SJSA1 (cell line): Measurements from ENCODE around the gene ZFP92. TPM values are rescaled to one million over a fixed set of nuclear protein-coding genes. Genes with fewer than 3 reads are reported as not detected.

ENCODE experiments used
- DNase-seq, 2 experiments: peaks; one replicate each; pipeline ENCODE4 v3.0.0-alpha.2; 2015 to 2020; ENCODE audit warnings: low spot score in 2 of 2, low read depth in 1 of 2
- H3K27ac ChIP-seq: fragments of 250-450 bp; sonication (Bioruptor Pico); 2 replicates; pipeline ENCODE4 v1.5.1; 2020; ENCODE audit warnings: mild to moderate bottlenecking, moderate library complexity
- H3K27me3 ChIP-seq: fragments of 250-450 bp; sonication (Bioruptor Pico); replicated peaks from 2 replicates; pipeline ENCODE4 v1.5.1; 2020; ENCODE audit warnings: mild to moderate bottlenecking, moderate library complexity
- H3K36me3 ChIP-seq: fragments of 250-450 bp; sonication (Bioruptor Pico); 2 replicates; pipeline ENCODE4 v1.5.1; 2020; ENCODE audit warnings: mild to moderate bottlenecking
- H3K4me1 ChIP-seq: fragments of 250-450 bp; sonication (Bioruptor Pico); replicated peaks from 2 replicates; pipeline ENCODE4 v1.6.1; 2021; ENCODE audit warnings: mild to moderate bottlenecking
- H3K4me3 ChIP-seq: fragments of 250-450 bp; sonication (Bioruptor Pico); 2 replicates; pipeline ENCODE4 v1.5.1; 2020; ENCODE audit warnings: mild to moderate bottlenecking
- H3K9me3 ChIP-seq: fragments of 250-450 bp; sonication (Bioruptor Pico); replicated peaks from 2 replicates; pipeline ENCODE4 v1.5.1; 2020; ENCODE audit warnings: mild to moderate bottlenecking
- total RNA-seq: library from RNA; depleted of rRNA; stranded (reverse); fragments of >200 nt; shearing (Covaris generic); gene quantifications from 2 replicates; pipeline ENCODE4 v1.2.3, GENCODE V29; 2014

ZFP92 gene
- total RNA-seq, 1 experiment from 2014 or later, result not detected

DNA sequence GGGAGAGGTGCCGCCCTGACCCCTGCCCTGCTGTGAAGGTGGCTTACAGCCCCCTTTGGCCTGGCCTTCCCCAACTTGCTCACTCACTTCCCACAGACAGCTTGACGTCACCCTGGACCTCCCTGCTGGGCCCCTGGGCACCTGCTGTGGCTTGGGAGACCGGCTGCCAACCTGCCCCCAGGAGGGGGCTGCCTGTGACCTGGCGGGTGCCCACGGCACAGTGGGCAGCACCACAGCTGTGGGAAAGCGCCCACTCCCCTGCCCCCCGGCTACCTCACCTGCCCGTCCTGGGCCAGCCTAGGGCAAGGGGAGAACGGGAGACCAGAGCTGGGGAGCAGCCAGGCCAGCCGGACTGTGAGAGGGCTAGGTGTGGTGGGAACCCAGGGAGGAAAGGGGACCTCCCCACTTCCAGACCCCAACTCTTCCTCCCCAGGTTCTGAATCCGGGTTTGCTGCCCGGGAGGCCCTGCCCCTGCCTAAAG, 2.4 kb upstream of the ZFP92 start:
- DNase-seq, result no peak
- Histone ChIP-seq H3K4me3 (no peak overlapping the region), H3K9me3 (no peaks in the 10 kb centered on the region), H3K27me3 (0 out of 2 replicates have a peak, but pooled peaks cover 12% of the 10 kb centered on the region), H3K4me1 (no peaks in the 10 kb centered on the region), H3K27ac (no peak overlapping the region), H3K36me3 (no peaks in the 10 kb centered on the region)

DNA sequence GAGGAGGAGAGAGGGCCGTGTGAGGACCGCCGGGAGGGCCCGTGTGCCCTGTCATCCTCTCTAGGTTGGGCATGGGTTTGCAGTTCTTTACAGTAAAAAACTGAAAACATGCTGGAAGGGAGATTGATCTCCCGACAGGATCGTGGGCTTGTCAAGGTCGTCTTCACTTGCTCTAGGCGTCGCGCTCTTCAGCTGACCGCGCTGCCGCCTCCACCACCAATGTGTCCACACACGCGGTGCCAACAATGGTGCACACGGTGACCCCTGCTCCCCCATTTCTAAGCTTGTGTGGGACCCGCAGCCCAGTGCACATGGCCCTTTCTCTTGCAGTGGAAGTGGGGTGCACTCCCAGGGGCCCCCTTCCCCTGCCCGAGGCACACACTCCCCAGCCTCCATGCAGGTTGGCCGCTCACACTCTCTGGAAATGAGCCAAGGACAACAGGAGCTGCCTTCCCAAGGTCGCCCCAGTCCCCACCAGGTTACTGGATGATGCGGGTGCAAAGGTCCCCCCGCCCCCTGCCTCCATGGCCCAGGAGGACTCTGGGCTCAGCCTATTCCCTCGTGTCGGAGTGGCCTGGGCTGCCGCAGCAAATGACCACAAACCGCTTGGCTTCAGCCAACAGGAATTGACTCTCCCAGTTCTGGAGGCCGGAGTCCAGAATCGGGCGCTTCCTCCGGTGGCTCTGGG, 1.7 kb upstream of the ZFP92 start:
- Histone ChIP-seq H3K9me3 (no peaks in the 10 kb centered on the region), H3K4me3 (no peak overlapping the region), H3K27ac (no peak overlapping the region), H3K27me3 (0 out of 2 replicates have a peak, but pooled peaks cover 12% of the 10 kb centered on the region), H3K4me1 (no peaks in the 10 kb centered on the region), H3K36me3 (no peaks in the 10 kb centered on the region)
- no peak for DNase-seq

DNA sequence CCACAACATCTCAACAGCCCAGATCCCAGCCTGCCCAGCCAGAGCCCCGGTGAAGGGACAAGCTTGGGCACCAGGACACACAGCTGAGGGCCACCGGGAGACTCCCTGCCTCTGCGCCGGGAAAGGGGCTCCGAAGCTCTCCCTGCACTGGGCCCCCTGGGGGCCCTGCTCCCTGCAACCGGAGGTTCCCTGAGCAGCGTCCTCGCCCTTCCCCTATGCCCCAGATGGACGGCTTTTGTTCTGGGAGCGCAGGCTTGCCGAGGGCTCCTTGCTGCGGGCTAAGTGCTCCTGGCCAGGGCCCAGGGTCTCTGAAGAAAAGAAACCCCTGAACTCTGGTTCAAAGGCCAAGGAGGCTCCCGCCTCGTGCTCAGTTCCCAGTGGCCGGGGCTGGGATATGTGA, 899 bp upstream of the ZFP92 start:
- 0 out of 2 replicates have a peak, but pooled peaks cover 12% of the 10 kb centered on the region for H3K27me3 ChIP-seq
- no peak overlapping the region for H3K4me3 ChIP-seq
- H3K9me3 ChIP-seq, result no peaks in the 10 kb centered on the region
- H3K27ac ChIP-seq, result no peak overlapping the region
- no peaks in the 10 kb centered on the region for H3K4me1 ChIP-seq
- H3K36me3 ChIP-seq, result no peaks in the 10 kb centered on the region
- no peak for DNase-seq

DNA sequence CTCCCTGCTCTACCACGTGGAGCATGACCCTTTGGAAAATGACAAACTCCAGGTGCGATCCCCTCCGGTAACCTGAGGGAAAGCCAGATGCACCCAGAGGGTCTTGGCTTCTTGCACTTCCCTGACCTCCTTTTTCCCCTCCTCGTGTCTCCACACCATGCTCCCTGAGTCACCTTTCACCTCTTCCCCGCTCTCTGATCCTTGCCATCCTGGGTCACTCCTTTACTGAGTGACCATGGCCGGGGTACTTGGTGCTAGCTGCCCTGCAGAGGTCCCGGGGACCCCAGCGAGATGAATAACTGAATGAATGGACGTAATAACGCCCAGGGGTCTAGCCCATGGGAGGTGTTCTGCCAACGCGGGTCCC, 401 bp upstream of the ZFP92 start:
- no peak overlapping the region for H3K27ac ChIP-seq
- H3K9me3 ChIP-seq, result no peaks in the 10 kb centered on the region
- H3K36me3 ChIP-seq, result no peaks in the 10 kb centered on the region
- H3K27me3 ChIP-seq, result 0 out of 2 replicates have a peak, but pooled peaks cover 12% of the 10 kb centered on the region
- DNase-seq, result no peak
- no peaks in the 10 kb centered on the region for H3K4me1 ChIP-seq
- H3K4me3 ChIP-seq, result no peak overlapping the region

DNA sequence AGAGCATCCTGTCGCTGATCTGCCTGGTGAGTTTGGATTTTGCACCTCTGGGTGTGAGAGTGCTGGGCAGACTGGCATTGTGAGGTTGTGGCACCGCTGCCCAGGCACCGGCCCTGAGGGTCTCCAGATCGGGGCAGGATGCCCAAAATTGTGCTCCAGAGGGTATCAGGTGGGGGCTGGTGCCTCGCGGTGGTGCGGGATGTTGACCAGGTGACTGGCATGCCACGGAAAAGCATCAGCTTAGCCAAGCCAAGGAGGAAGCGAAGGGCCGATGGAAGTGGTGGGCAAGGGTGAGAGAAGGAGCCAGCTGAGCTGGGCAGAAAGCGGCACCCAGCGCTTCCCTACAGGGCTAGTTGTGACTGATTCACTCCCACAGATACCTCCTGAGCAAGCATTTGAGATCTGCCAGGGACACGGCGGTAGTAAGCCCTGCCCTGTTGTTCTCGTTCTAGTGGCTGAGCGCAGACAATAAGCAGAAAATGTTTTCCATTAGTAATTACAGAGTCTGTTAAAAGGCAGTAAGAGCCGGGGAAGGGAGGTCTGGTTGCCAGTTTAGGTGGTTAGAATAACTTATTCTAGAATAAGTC, 809 bp downstream of the ZFP92 start:
- Histone ChIP-seq H3K9me3 (no peaks in the 10 kb centered on the region), H3K4me3 (no peak overlapping the region), H3K36me3 (no peaks in the 10 kb centered on the region), H3K4me1 (no peaks in the 10 kb centered on the region), H3K27ac (no peak overlapping the region), H3K27me3 (0 out of 2 replicates have a peak, but pooled peaks cover 12% of the 10 kb centered on the region)
- DNase-seq, result no peak

DNA sequence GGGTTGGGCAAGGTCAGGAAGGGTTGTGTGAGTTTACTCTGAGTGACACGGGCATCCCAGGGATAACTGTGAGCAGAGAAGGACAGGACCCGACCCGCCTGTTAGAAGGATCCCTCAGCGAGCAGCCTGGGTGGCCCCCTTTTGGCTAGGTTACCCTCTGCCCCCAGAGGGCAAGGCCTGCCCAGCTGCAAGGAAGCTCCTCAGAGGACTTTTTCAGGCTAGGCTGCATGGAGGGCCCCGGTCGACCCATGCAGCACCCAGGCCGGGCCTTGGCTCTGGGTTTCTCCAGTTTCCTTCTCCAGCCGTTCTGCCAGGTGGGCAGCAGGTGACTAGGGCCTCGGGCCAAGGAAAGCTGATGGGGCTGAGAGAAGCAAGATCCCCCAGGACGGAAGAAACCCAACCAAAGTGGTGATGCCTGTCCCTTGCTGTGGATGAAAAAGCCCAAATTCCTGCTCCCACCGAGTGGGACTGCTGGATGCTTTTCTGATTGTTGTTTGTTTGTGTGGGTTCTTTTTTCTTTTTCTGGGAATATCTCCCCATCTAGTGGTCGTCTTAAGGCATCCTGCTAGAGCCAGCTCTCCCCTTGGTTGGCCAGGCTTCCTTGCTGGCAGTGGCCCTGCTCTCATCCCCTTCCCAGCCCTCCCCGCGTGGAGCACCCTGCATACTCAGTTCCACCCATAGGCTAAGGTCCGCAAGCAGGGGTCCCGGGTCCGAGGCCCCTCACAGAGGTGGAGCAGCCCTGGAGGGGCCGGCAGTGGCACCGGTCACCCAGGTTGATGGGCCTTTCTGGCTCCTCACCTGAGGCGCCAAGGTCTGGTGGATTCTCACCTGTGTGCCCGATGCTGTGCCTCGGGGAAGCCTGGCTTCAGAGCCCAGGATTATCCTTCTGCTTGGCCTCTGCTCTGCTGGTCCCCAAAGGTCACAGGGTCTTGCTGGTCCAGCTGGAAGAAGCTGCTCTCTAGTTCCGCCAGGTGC, 1.8 kb downstream of the ZFP92 start:
- H3K27ac ChIP-seq, result no peak overlapping the region
- no peak for DNase-seq
- H3K36me3 ChIP-seq, result no peaks in the 10 kb centered on the region
- H3K4me3 ChIP-seq, result no peak overlapping the region
- H3K9me3 ChIP-seq, result no peaks in the 10 kb centered on the region
- H3K4me1 ChIP-seq, result no peaks in the 10 kb centered on the region
- H3K27me3 ChIP-seq, result 0 out of 2 replicates have a peak, but pooled peaks cover 12% of the 10 kb centered on the region

DNA sequence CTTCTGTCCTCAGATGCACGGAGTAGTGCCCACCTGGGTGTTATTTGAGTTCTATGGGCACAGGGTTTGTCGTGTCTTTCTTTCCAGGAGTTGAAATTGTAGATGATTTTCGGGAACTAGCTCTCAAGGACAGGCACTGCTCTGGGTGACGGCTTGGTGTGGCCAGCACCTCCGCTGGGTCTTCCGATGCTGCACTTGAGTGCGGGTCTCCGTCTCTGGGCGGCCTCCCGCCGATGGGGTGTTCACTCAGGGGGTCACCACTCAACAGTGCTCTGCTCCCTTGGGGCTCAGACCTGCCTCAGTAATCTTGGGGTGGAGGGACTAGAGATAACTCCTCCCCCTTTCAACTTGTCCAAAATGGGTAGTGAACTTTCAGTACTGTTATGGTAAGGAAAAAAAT, 2.5 kb downstream of the ZFP92 start:
- H3K4me3 ChIP-seq, result no peak overlapping the region
- no peaks in the 10 kb centered on the region for H3K36me3 ChIP-seq

DNA sequence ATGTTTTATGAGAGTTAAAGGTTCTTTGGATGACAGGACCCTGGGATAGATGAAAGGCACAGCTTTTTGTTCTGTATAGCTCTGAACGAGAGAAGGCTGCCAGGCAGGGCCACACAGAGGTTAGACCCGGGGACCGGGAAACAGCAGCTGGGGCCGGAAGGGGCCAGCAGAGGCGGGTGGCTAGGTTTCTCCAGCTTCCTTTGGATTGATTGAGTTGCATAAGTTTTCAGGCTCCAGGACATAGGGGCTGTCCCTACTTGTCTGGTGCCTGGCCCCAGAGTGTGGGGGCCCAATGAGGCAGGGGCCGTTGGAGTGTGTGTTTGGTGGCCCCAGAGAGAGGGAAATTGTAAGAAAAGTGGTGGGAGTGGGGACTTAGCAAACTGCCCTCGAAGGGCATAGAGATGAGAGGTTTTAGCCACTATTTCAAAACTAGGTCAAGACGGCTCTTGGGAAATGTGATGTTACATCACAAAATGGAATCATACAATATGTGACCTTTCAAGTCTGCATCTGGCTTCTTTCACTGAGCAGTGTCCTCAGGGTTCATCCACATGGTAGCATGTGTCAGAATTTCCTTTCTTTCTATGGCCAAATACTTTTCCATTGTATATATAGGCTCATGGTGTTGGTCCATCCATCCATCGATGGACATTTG, 3.7 kb downstream of the ZFP92 start:
- H3K9me3 ChIP-seq, result no peaks in the 10 kb centered on the region
- H3K27ac ChIP-seq, result no peak overlapping the region
- DNase-seq, result no peak
- H3K4me3 ChIP-seq, result no peak overlapping the region
- no peaks in the 10 kb centered on the region for H3K4me1 ChIP-seq
- H3K27me3 ChIP-seq, result 0 out of 2 replicates have a peak, but pooled peaks cover 12% of the 10 kb centered on the region
- no peaks in the 10 kb centered on the region for H3K36me3 ChIP-seq

More for the DNA sequence above, 2.5 kb downstream of the ZFP92 start:
- Histone ChIP-seq H3K4me1 (no peaks in the 10 kb centered on the region), H3K27ac (no peak overlapping the region), H3K9me3 (no peaks in the 10 kb centered on the region), H3K27me3 (0 out of 2 replicates have a peak, but pooled peaks cover 12% of the 10 kb centered on the region)
- no peak for DNase-seq

DNA sequence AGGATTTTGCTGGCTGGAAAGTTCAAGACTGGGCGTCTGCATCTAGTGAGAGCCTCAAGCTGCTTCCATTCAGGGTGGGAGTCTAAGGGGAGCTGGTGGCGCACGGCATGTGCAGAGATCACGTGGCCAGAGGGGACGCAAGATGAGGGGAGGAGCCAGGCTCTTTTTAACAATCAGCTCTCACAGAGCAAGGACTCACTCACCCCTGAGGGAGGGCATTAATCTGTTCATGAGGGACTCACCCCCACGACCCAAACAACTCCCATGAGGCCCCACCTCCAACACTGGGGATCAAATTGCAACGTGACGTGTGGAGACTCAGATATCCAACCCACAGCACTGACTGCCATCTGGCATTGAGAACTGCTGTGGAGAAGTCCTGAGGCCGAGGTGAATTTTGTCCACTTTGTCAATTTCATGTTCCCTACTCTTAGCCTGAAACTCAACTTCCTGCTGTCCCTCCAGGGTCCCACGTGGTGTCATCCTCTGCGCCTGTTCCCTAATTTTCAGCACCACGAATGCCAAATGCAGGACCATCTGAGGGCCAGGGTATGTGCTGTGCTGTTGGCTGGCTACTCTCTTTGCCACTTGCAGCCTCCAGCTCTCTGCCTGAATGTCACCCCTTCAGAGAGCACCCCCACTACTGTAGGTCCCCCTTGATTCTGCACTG, 5.6 kb downstream of the ZFP92 start:
- Histone ChIP-seq H3K27ac (no peak overlapping the region), H3K4me3 (no peak overlapping the region), H3K4me1 (no peaks in the 10 kb centered on the region), H3K9me3 (no peaks in the 10 kb centered on the region), H3K36me3 (no peaks in the 10 kb centered on the region), H3K27me3 (0 out of 2 replicates have a peak, but pooled peaks cover 6% of the 10 kb centered on the region)
- DNase-seq, result no peak

DNA sequence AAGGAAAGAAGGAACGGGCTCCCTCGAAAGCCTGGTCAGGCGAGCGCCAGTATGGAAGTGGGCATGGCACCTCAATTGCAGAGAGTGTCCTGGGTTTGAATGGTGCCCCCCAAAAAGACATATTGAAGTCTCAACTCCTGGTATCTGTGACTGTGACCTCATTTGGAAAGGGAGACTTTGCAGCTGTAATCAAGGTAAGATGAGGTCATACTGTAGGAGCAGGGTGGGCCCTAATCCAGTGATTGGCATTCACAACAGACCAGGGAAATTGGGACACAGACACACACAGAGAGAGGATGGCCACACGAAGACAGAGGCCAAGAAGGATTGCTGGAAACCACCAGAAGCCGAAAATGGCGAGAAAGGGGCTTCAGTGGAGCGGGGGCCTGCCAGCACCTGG, 6.4 kb downstream of the ZFP92 start:
- Histone ChIP-seq H3K4me1 (no peaks in the 10 kb centered on the region), H3K4me3 (no peak overlapping the region), H3K27me3 (no peaks in the 10 kb centered on the region), H3K27ac (no peak overlapping the region), H3K36me3 (no peaks in the 10 kb centered on the region), H3K9me3 (no peaks in the 10 kb centered on the region)
- no peak for DNase-seq

DNA sequence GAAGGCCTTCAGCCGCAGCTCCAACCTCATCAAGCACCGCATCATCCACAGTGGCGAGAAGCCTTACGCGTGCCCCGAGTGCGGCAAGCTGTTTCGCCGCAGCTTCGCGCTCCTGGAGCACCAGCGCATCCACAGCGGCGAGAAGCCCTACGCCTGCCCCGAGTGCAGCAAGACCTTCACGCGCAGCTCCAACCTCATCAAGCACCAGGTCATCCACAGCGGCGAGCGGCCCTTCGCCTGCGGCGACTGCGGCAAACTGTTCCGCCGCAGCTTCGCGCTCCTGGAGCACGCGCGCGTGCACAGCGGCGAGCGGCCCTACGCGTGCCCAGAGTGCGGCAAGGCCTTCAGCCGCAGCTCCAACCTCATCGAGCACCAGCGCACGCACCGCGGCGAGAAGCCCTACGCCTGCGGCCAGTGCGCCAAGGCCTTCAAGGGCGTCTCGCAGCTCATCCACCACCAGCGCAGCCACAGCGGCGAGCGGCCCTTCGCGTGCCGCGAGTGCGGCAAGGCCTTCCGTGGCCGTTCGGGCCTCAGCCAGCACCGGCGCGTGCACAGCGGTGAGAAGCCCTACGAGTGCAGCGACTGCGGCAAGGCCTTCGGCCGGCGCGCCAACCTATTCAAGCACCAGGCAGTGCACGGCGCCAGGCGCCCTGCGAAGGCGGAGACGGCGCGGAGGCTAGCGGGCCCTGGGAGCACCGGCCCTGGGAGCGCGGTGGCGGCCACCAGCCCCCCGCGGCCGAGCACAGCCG, 9.8 kb downstream of the ZFP92 start:
- no peak overlapping the region for H3K4me3 ChIP-seq
- H3K4me1 ChIP-seq, result no peaks in the 10 kb centered on the region
- H3K27me3 ChIP-seq, result no peaks in the 10 kb centered on the region
- H3K36me3 ChIP-seq, result no peaks in the 10 kb centered on the region
- peak in 1 of 2 experiments; percentile 30 for DNase-seq
- H3K9me3 ChIP-seq, result no peaks in the 10 kb centered on the region
- no peak overlapping the region for H3K27ac ChIP-seq

DNA sequence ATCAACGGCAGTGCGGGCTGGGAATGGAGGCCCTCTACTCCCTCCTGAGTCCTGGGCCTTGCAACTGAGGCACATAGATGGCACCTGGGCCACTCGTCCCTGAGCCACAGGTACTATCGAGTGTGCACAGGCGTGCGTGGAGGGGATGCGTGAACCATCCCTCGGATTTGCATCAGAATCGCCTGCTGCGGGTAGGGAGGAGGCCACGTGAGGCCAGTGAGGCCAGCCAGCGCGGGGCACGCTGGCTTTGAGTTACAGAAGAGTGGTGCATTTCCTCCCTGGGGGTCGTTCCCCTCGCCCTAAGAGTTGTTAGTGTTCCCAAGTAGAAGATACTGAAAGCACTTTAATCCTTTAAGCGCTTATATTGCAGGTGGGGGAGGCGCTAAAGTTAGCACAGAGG, 10.6 kb downstream of the ZFP92 start:
- peak in 1 of 2 experiments; percentile 16 for DNase-seq

More for the DNA sequence above, 10.6 kb downstream of the ZFP92 start:
- no peaks in the 10 kb centered on the region for H3K27me3 ChIP-seq
- no peaks in the 10 kb centered on the region for H3K36me3 ChIP-seq
- H3K4me3 ChIP-seq, result no peak overlapping the region
- H3K9me3 ChIP-seq, result no peaks in the 10 kb centered on the region
- no peak overlapping the region for H3K27ac ChIP-seq
- H3K4me1 ChIP-seq, result no peaks in the 10 kb centered on the region
